Ramos (cell line): ENCODE measurements around the gene STAC3.

Source experiments
- in situ Hi-C: fragments of 300-500 bp; cut with MboI; formaldehyde crosslinking; loops from one replicate; pipeline ENCODE4 v1.14.3; 2022; ENCODE audit warnings: low sequenced_read_pairs; ENCODE audit not compliant: unreplicated experiment

Gene STAC3

DNA sequence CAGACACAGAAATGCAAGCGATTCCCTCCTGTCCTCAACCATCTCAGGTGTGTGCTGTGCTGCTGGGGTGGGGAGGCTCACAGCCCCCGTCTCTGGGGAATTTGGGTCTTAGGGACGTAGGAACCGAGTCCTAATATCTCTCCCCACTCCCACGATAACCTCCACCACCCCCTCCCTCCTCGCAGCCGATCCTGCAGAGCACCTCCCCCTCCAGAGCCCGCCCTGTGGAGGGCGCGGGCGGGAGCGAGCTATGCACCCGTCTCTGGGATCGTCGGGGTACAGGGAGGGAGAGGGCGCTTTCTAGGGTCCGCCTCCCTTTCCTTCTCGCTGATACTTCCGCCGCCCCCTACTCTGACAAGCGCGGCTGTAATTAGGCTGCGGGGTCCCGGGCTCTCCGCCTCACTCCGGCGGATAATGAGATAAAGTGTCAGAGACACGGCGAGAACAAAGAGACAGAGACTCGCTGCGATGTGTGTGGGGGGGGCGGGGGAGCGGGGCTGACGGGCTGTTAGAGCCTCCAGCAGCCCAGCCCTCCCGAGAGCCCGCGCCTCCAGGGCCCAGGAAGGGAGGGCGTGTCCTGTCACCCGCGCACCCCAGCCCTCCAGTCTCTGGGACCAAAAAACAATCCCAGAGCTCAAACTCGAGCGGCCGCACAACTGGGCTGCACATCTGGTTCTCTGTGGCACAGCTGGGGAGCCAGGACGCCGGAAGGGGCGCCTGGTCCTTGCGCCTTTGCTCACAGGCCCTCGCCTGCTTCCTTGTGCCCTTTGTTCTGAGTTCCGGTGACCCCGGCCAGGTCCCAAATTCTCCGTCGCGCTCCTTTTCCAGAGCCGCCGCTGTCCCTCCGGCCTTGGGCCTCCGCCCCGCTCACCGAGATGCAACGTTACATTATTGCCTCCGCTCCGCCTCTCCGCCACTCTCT lies 12.8 kb downstream of the STAC3 start:
- in situ Hi-C loops: loop anchor here (25.0 kb wide), 3 partner anchors 224 to 649 kb away; partner anchors contain the start of genes CDK4, CYP27B1, EEF1AKMT3 and GLI1

DNA sequence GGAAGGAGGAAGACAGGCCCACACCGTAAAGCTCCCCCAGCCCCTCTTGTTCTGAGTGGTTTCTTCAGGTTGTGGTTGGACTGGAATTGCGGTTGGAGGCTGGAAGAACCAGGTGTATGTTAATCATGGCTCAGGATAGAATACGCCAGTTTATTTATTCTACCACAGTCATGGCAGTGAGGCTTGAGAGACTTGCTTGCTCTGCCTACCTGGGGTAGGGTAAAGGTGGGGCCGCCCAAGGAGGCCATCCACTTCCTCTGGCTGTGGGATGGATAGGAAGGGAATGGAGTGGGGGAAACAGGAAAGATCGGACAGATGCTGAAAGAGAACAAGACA lies 13.4 kb downstream of the STAC3 start:
- in situ Hi-C loops: loop anchor here (25.0 kb wide), 3 partner anchors 225 to 650 kb away; partner anchors contain the start of genes CDK4, CYP27B1, EEF1AKMT3 and GLI1

- in situ Hi-C loops: loop anchor here (25.0 kb wide), 3 partner anchors 225 to 650 kb away; partner anchors contain the start of genes CDK4, CYP27B1, EEF1AKMT3 and GLI1
Observed at GRCh38 chr12:57236925-57237595, 13.9 kb downstream of the STAC3 start.

- in situ Hi-C loops: loop anchor here (25.0 kb wide), 3 partner anchors 226 to 651 kb away; partner anchors contain the start of genes CDK4, CYP27B1, EEF1AKMT3 and GLI1
Observed at GRCh38 chr12:57236201-57236924, 14.6 kb downstream of the STAC3 start.

GRCh38 chr12:57235728-57236131 lies 15.3 kb downstream of the STAC3 start:
- in situ Hi-C loops: loop anchor here (25.0 kb wide), 3 partner anchors 227 to 652 kb away; partner anchors contain the start of genes CDK4, CYP27B1, EEF1AKMT3 and GLI1

DNA sequence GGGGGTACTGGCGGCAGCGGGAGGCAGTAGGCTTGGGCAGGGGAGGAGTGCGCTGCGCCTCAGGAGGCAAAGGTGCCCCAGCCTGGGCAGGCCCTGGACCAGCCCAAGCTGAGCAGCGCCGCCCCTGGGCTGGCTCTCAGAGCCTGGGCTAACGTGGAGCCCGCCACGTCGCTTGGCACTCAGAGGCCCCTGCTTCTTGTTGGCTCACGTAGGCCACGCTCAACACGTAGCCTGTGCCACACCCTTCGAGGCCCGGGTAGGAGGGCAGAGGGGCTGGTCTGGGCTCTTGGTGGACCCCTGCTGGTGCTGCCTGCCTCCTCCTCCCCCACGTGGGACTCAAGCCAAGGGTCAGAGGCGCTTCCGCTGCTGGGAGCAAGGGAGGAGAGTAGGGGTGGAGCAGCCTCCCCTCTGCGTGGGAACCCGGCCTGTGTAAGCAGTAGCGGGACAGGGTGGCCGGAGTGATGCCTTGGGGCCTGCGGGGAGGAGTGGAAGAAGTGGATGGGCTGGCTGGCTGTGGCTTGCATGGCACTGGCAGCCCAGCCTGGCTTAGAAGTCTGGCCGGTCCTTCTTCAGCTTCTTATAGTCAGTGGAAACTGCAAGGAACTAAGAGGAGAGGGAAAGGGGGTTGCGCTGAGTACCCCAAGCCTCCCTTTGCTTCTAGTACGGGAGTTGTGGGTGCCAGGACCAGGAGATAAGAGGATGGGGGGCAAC lies 15.8 kb downstream of the STAC3 start:
- in situ Hi-C loops: loop anchor here (25.0 kb wide), 3 partner anchors 227 to 652 kb away; partner anchors contain the start of genes CDK4, CYP27B1, EEF1AKMT3 and GLI1

DNA sequence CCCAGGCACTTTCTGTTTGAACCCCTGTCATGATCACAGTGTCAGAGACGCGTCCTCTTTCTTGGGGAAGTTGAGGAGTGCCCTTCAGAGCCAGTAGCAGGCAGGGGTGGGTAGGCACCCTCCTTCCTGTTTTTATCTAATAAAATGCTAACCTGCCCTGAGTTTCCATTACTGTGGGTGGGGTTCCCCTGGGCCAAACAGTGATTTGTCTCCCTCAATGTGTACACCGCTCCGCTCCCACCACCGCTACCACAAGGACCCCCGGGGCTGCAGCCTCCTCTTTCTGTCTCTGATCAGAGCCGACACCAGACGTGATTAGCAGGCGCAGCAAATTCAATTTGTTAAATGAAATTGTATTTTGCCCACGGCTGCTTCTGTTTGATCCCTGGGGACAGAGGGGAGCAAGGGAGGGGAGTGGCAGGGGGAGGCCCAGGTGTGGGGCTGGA lies 16.4 kb downstream of the STAC3 start:
- in situ Hi-C loops: loop anchor here (25.0 kb wide), 3 partner anchors 228 to 653 kb away; partner anchors contain the start of genes CDK4, CYP27B1, EEF1AKMT3 and GLI1

DNA sequence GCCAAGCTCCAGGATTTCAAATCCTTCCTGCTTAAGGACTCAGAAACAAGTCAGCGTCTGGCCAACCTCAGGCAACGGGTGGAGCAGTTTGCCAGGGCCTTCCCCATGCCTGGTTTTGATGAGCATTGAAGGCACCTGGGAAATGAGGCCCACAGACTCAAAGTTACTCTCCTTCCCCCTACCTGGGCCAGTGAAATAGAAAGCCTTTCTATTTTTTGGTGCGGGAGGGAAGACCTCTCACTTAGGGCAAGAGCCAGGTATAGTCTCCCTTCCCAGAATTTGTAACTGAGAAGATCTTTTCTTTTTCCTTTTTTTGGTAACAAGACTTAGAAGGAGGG lies 16.8 kb downstream of the STAC3 start:
- in situ Hi-C loops: loop anchor here (25.0 kb wide), 3 partner anchors 228 to 653 kb away; partner anchors contain the start of genes CDK4, CYP27B1, EEF1AKMT3 and GLI1

GRCh38 chr12:57233357-57234232 lies 17.4 kb downstream of the STAC3 start:
- in situ Hi-C loops: loop anchor here (25.0 kb wide), 3 partner anchors 229 to 654 kb away; partner anchors contain the start of genes CDK4, CYP27B1, EEF1AKMT3 and GLI1

- in situ Hi-C loops: loop anchor here (25.0 kb wide), 3 partner anchors 230 to 655 kb away; partner anchors contain the start of genes CDK4, CYP27B1, EEF1AKMT3 and GLI1
Observed at GRCh38 chr12:57232156-57232756, 18.7 kb downstream of the STAC3 start.

GRCh38 chr12:57231276-57232021 lies 19.5 kb downstream of the STAC3 start:
- in situ Hi-C loops: loop anchor here (25.0 kb wide), 3 partner anchors 231 to 656 kb away; partner anchors contain the start of genes CDK4, CYP27B1, EEF1AKMT3 and GLI1

DNA sequence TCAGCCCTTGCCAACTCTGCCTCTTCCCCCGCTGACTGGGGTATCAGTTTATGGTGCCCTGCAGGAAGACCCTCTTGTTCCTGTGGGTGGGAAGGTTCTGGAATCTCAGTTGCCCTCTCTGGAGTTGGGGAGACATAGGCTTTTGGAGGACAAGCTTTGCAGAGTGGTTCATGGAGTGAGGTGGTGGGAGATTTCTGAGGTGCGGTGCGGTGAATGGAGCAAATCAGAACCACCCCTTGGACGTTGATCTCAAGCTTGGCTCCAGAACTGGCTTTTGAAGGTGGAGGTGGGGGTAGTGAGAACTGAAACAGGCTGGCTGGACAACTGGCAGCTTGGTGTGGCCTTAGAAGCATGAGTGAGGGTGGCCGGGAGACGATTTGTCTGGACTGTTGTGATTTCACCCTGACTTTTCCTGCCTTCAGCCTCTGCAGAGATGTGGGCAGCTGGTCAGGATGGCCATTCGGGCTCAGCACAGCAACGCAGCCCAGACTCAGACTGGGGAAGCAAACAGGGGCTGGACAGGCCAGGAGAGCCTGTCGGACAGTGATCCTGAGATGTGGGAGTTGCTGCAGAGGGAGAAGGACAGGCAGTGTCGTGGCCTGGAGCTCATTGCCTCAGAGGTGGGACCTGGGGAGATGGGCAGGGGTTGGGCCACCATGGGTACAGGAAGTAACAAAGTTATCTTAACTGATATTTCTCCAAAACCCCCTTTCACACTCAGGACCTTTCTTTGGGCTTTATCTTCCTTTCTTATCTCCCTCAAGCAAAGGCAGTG lies 20.4 kb downstream of the STAC3 start:
- in situ Hi-C loops: loop anchor here (25.0 kb wide), 3 partner anchors 232 to 657 kb away; partner anchors contain the start of genes CDK4, CYP27B1, EEF1AKMT3 and GLI1

DNA sequence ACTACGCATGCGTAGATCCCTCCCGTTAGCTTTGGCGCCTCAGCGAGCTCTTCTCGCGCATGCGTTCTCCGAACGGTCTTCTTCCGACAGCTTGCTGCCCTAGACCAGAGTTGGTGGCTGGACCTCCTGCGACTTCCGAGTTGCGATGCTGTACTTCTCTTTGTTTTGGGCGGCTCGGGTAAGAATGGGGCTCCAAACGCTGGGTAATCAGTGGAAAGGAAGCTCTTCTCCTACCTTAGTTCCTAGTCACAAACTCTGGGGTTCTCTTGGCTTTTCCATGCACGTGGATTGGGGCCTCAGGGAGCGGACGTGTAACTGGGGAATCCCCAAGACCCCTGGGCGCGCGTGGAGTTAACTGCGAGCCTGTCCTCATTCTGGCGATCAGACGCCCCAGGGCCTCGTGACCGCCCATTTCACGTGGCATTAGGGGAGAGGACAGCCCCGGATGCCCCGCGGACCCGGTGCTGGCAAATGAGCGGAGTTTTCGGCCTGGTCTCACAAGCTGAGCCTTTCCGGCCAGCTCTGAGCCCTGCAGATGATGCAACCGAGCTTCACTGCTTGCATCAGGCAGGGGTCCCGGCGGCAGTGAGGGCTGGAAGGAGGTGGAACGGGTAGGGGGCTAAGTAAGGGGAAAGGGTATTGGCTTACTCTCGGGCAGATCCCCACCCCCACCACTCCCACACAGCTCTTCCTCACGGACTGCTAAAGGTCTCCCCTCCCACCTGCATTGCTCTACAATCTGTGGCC lies 21.2 kb downstream of the STAC3 start, which contains the start of gene SHMT2:
Gene SHMT2 (plus strand): TSS at position 78 of the 747 bp plus-strand sequence. CDS start 68 bp downstream, at position 146.
- in situ Hi-C loops: loop anchor here (25.0 kb wide), 3 partner anchors 232 to 657 kb away; partner anchors contain the start of genes CDK4, CYP27B1, EEF1AKMT3 and GLI1

GRCh38 chr12:57229046-57229633 lies 21.8 kb downstream of the STAC3 start:
- in situ Hi-C loops: loop anchor here (25.0 kb wide), 3 partner anchors 233 to 658 kb away; partner anchors contain the start of genes CDK4, CYP27B1, EEF1AKMT3 and GLI1
